SH-SY5Y (cell line): ENCODE results near the gene FSTL4.

ENCODE experiments used
- GATA2 ChIP-seq: IDR thresholded peaks from 2 replicates; pipeline ENCODE4 v1.6.1; 2011; ENCODE audit warnings: mild to moderate bottlenecking, low read depth, low read length
- GATA3 ChIP-seq: IDR thresholded peaks from 2 replicates; pipeline ENCODE4 v1.6.1; 2011; ENCODE audit warnings: low read depth, mild to moderate bottlenecking, low read length, moderate library complexity

DNA sequence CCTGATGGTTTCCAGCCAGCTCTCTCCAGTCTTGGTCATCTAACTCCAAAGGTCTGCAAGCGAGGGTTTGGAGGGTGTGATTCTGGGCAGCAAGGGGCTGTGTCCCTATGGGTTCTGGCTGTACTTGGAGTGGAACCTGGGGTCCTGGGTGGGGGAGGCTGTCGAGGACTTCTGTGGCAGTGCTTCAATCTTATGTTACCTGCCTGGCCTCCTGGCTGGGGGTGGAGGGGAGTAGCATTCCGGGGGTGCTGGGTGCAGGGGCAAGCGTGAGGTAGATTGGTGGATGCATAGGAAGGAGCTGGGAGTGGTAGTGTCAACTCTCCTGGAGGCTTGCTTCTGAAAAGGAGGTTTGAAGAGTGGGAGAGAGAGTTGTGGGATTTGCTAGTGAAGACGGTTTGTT lies 417.1 kb downstream of the FSTL4 start:
- TF ChIP-seq GATA3 (no peak), GATA2 (no peak)
